KOPT-K1 (cell line): ENCODE data around the gene NCK2.
A peak's percentile ranks its signal among the peaks of the same experiment; 100 is the strongest.

Experiments
- H3K27ac ChIP-seq: fragments of 200-600 bp; sonication (generic); 2 replicates; pipeline ENCODE4 v1.5.1; 2016; ENCODE audit warnings: antibody characterized with exemption, mild to moderate bottlenecking, low read depth, low read length; ENCODE audit not compliant: poor library complexity, severe bottlenecking
- H3K36me3 ChIP-seq: fragments of 200-600 bp; sonication (generic); 2 replicates; pipeline ENCODE4 v1.5.1; 2017; ENCODE audit warnings: antibody characterized with exemption, mild to moderate bottlenecking, low read length, moderate library complexity; ENCODE audit not compliant: insufficient read depth
- H3K9me3 ChIP-seq: fragments of 200-600 bp; sonication (generic); 2 replicates; pipeline ENCODE4 v1.5.1; 2017; ENCODE audit warnings: antibody characterized with exemption, low read length, mild to moderate bottlenecking; ENCODE audit not compliant: insufficient read depth, poor library complexity, severe bottlenecking

Gene NCK2

DNA sequence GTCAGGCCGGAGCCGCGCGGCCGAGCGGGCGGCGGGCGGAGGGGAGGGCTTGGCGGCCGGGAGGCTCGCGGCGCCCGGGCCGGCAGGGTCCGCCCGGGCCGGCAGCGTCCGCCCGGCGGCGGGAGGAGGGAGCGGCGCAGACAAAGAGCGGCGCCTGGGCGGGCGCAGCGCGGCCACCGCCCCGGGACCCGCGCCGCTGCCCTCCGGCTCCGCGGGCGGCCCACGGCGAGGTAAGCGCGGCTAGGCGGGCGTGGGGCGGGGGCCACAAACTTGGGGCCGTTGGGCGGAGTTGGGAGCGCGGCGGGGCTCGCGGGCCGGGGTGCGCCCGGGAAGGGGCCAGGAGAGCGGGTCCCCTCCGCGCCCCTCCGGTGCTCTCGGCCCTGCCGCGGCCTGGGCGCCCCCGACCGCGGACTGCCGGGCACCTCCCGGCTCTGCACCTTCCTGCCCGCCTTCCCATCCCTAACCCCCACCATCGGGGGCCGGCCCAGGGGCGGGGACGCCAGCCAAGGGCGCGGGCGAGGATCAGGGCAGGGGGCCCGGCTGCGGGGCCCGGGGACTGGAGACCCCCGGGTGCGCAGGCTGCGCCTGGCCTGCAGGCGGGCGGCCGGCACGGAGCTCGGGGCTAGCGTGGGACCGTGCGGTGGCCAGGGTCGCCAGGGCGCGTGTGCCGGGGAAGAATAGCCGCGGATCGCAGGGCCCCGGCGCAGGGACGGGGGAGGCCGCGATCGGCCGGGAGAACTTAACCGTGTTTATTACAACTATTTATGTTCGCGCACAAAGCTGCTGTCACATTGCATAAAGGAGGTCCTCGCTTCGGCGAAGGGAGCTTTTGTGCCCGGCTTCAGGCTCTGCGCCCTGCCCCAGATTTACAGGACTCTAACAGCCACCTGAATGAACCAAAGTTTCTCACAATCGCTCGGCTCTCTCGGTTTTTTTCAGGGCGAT, at the start of gene NCK2:
NCK2 (plus strand) TSS at position 4 of the 945 bp plus-strand sequence. CDS start 110,152 bp downstream, outside the sequence.
- H3K36me3 ChIP-seq: peaks cover 25% of the 10 kb centered on the region; the same call in 1 of the 2 replicates
- H3K9me3 ChIP-seq: no peaks in the 10 kb centered on the region
- peak within 1 kb of the TSS; percentile 77 for H3K27ac ChIP-seq

DNA sequence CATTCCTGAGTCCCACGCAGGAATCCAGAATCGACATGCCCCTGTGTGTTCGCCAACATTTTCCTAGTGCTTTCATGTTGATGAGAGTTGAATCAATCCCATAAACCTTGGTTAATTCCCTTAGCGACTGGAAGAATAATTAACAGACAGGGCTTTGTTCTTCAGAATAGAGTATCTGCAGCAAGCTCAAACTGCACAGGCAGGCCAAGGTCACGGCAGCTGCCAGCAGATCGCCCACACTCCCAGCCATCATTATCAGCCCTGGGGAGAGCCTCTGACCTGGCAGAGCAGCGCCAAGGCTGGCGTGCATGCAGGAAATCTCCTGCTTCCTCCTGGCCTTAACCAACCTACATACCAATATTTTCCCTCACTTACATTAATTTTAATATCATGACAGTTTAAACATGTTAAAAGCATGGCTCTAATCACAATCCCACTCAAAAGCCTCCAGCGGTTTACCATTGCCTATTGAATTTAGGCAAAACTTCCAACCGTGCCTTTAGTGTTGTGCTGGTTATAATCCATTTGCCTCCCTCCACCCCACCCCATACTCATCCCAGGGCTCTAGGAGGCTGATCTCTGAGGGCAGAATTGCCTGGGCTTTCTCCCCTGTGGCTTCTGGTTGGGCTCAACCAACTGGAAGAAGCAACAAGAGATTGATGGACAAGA, 46.8 kb upstream of the NCK2 start:
- H3K9me3 ChIP-seq: no peaks in the 10 kb centered on the region
- no peak overlapping the region for H3K27ac ChIP-seq
- H3K36me3 ChIP-seq: no peaks in the 10 kb centered on the region

DNA sequence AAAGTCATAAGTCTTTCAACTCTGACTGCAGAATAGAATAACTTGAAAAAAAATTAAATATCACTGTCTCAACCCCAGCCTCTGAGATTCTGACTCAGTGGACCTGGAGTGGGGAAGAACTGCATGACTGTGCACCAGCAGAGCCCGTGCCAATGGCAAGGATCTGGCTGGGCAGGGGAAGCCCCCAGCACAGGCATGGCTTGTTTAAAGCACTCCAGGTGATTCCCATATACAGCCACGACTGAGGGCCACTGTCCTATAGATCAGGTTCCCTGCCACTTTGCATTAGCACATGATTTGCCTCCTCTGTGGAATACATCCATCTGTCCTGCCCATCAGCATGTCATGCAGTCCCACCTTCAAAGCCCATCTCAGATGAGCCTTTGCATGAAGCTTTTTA, 45.9 kb upstream of the NCK2 start:
- H3K9me3 ChIP-seq: no peaks in the 10 kb centered on the region
- no peaks in the 10 kb centered on the region for H3K36me3 ChIP-seq
- no peak overlapping the region for H3K27ac ChIP-seq

DNA sequence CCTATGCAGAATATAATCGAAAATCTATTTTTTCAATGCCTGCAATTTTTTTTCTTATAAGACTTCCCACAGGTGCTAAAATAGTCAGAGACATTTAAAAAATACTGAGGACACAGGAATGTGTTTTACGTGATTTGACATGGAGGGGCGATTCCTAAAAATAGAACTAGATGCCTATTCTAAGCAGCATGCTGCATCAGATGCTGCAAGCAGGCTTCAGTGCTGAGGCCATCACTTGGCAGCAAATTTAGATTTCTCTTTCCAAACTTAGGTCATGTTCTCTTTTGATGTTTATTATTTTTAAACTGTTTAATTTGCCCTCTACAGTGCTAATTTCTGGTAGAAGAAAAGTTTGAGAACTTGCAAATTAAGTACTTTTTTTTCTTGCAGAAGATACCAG, 43.7 kb upstream of the NCK2 start:
- no peaks in the 10 kb centered on the region for H3K36me3 ChIP-seq
- no peaks in the 10 kb centered on the region for H3K9me3 ChIP-seq
- no peak overlapping the region for H3K27ac ChIP-seq

DNA sequence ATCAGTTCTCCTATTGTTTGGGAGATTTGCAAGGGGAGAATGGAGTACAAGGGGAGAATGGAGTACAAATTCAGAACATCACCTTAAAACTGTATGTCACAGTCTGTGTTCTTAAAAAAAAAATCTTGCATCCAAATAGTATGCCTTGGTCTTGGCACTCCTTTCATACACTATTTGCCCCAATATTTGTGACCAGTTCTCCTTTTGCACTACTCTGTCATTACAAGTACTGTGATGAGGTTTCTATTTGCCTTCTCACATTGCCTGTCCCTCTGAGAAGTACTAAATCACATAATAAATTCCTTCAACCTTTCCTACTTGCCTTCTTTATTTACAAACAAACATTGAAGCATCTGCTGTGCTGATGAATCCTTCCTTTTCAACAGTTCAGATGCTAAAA, 36.0 kb upstream of the NCK2 start:
- H3K9me3 ChIP-seq: no peaks in the 10 kb centered on the region
- H3K27ac ChIP-seq: no peak overlapping the region
- H3K36me3 ChIP-seq: no peaks in the 10 kb centered on the region

DNA sequence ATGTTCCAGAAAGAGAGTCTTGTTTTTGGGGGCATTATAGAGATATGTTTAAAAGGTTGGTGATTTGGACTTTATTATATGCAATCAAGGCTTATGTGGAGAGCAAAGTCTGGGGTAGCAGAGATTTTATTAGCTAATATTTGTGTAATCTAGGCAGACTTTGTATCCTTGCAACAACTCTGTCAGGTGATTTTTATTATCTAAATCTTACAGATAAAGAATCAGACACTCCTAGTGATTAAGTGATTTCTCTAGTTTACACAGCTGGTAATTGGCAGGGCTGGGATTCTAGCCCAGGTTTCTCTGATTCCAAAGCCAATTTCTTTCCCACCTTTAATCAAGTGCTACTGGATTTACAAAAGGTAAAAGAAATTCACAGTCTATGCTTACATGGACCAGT, 33.3 kb upstream of the NCK2 start:
- Histone ChIP-seq H3K27ac (no peak overlapping the region), H3K9me3 (no peaks in the 10 kb centered on the region), H3K36me3 (no peaks in the 10 kb centered on the region)

DNA sequence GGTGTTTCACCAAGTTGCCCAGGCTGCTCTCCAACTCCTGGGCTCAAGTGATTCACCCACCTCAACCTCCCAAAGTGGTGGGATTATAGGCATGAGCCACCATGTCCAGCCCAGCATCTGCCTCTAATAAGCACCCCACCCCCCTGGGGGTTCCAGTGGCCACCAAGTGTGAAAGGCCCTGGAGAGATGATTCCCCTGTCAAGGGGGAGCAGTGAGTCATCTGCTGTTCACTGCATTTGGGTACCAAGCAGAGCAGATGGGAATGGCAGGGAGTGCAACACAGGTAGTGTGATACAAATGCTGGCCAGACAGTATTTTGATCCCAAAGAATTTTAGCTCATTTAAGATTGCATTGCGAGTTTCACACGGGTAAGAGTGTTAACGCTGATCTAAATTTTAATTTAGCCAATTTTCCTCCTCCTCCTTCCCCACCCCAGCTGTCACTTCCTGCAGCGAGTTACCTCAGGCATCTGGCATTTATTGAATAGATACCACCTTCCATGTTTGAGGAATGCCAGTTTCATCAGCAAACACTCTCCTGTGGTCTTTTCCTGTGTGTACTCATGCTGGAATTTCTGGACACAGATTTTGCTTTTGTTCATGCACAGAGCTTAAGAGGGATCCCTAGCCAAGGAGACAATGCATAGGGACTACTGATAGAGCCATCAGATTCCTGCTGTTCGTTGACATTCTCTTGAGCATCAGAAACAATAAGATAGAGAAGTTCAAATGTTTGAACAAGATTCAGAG, 32.4 kb upstream of the NCK2 start:
- Histone ChIP-seq H3K27ac (no peak overlapping the region), H3K36me3 (no peaks in the 10 kb centered on the region), H3K9me3 (no peaks in the 10 kb centered on the region)

DNA sequence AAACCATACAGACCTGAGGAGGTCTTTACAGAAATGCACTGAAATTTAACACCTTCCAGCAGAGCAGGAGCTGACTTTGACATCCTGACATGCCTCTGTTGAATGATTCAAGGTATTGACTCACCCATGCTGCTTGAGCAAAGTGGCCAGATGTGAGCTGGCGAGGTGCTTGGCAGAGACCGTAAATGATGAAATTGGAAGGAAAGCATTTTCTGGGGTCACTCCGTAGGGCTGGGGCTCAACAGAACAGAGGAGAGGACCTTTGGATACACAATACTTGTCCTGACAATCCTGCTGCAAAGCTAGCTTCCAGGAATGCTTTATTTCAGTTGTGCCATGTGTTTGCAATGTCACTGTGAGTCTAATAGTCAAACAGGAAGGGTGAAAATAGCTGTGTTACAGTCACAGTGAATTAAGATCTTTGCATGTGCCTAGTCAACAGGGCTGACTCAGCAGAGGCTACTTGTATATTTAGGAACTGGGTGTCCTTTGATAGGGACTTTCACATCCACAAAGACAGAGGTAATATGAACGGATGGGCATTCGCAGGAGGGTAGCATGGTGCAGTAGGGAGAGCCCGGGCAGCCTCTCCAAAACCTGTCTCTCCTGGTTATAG, 31.6 kb upstream of the NCK2 start:
- Histone ChIP-seq H3K27ac (no peak overlapping the region), H3K9me3 (no peaks in the 10 kb centered on the region), H3K36me3 (no peaks in the 10 kb centered on the region)

DNA sequence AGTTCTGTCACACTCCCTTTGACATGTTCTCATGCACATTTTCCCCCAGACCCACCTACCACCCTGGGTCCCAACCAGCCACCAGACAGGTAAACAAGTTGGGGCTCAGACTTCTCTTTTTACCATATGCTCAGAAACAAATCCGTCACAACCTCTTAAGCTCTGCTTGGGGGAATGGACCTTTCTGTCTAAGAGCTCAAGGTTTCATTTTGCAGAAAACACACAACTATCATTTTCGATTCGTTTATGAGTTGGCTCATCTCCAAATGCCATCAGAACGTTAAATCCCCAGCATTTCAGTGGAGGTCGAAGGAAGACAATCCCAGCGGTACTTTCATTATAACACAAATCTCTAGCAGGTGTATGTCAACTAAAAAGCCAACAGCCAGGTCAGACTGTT, 30.6 kb upstream of the NCK2 start:
- H3K9me3 ChIP-seq: no peaks in the 10 kb centered on the region
- H3K36me3 ChIP-seq: no peaks in the 10 kb centered on the region
- no peak overlapping the region for H3K27ac ChIP-seq

DNA sequence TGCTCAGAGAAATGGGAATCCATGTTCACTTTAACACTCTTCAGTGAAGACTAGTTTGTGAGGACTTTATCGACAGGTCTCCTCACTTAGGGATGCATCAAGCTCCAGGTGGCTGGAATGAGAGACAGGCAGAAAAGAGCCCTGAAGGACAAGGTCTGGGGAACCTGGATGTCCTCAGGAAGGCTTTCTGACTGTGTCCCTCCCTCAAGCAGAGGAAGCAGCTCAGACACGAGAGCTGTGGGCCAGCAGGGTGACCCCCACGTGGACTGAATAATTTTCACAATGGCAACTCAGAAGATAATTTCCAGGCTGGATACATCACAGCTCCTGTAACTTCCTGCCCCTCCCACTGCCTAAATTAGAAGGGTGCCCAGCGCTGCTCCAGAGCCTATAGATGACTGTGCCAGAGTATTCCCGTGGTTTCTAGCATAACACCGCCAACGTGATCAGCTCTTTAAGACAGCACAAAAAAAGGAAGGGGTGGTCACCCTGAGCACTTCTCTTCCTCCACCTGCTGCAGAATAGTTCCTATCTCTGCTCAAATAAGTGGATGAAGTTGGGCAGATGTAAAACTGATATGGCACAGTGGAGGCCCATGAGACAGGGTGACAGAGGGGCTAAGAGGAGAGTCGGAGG, 25.7 kb upstream of the NCK2 start:
- Histone ChIP-seq H3K27ac (no peak overlapping the region), H3K9me3 (no peaks in the 10 kb centered on the region)

DNA sequence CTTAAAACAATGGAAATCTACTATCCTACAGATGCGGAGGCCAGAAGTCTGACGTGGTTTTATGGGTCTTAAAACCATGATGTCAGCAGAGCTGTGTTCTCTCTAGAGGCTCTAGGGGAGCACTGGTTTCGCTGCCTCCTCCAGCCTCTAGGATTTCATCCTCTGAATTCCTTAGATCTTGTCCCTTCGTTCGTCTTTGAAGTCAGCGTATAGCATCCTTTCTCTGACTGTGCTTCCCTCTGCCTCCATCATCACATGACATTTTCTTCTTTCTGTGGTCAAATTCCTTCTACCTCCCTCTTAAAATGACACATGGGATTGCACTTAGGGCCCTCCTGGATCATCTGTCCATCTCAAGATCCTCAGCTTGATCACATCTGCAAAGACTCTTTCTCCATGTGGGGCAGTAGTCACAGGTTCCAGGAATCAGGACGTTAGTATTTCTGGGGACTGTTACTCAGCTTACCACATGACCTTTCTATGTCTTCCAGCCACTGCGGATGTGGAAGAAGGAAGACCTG, 22.7 kb upstream of the NCK2 start:
- H3K36me3 ChIP-seq: no peaks in the 10 kb centered on the region
- peaks cover 5% of the 10 kb centered on the region for H3K9me3 ChIP-seq
- H3K27ac ChIP-seq: no peak overlapping the region

More for the DNA sequence above, 25.7 kb upstream of the NCK2 start:
- no peaks in the 10 kb centered on the region for H3K36me3 ChIP-seq

DNA sequence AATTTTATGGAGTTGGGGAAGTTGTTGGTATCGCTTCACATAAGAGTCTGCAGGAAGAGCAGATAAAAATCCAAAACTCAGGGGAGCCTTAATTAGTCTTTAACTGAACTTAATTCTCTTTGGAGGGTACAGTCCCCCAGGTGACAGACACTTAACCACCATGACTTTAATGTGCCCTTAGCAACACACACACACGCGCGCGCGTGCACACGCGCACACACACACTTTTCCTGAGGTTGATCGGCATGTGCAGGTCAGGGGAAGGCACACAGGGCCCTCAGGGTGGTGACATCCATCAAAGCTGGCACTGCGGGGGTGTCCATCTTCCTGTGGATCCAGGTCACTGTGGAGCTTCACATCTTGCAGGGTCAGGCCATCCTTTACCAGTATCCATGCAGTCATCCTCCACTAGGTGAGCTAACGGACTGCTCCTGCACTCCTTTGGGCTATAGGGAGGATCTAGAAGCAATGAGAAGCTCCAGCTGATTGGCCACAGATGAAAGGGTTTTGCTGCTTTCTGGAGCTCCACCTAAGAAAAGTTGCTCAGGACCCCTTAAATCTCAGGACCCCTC, 21.9 kb upstream of the NCK2 start:
- Histone ChIP-seq H3K27ac (no peak overlapping the region), H3K36me3 (no peaks in the 10 kb centered on the region), H3K9me3 (peaks cover 11% of the 10 kb centered on the region)

DNA sequence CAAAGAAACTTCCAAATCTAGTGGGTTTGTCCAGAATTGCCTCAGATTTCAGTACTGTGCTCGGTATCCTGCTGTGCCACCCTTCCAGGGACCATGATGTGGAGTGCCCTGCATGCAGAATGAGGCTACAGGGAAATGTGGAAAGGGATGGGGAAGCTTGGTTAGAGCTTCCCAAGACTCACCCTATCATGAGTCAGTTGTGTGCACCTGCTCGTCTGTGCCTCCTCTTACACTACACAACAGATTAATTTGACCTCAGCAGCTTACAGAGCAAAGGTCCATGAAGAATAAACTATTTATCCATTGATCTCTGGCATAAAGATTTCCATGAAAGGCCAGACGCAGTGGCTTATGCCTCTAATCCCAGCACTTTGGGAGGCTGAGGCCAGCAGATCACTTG, 21.3 kb upstream of the NCK2 start:
- Histone ChIP-seq H3K36me3 (no peaks in the 10 kb centered on the region), H3K27ac (no peak overlapping the region), H3K9me3 (peaks cover 11% of the 10 kb centered on the region)

DNA sequence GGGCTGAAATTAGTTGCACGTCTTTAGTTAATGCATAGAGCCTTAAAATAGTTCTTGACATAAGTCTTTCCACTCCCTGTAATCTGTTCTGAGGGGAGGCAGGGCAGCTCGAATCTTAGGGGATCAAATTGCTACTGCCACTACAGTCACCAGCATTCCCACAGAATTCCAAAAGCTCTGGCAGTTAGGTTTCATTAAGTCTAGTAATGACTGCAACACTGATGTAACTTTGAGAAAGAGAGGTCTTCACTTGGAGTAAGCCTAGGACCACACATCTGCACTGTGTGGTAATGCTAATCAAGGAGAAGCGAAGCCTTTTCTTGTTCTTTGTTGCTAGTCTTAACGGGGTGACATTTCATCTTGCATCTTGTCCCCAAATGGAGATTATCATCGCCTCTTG, 19.3 kb upstream of the NCK2 start:
- Histone ChIP-seq H3K36me3 (no peaks in the 10 kb centered on the region), H3K27ac (no peak overlapping the region)

More for the DNA sequence above, 19.3 kb upstream of the NCK2 start:
- H3K9me3 ChIP-seq: peaks cover 11% of the 10 kb centered on the region
